Keratinocyte (primary cell): ENCODE measurements around the gene KCNG1. TPM values are rescaled to one million over a fixed set of nuclear protein-coding genes. Genes with fewer than 3 reads are reported as not detected.

Experiments used
- DNase-seq: peaks from one replicate; pipeline ENCODE4 v3.0.0-alpha.2; 2011; ENCODE audit warnings: low read depth, missing footprints, low spot score
- FAIRE-seq: peaks from 2 replicates; lab custom pipeline; 2011; peaks lifted over from hg19 to GRCh38; lab: Jason Lieb, UNC
- H2AFZ ChIP-seq: 2 replicates; pipeline ENCODE4 v1.6.0; 2012; ENCODE audit warnings: low read length, control low read depth, inconsistent platforms; ENCODE audit not compliant: control insufficient read depth
- H3K27ac ChIP-seq: 2 replicates; pipeline ENCODE4 v1.5.1; 2011; ENCODE audit warnings: low read length; ENCODE audit not compliant: control insufficient read depth, insufficient read depth
- H3K27me3 ChIP-seq: 3 replicates; pipeline ENCODE4 v1.6.0; 2011; ENCODE audit warnings: low read length; ENCODE audit not compliant: control insufficient read depth, insufficient read depth; ENCODE audit errors: extremely low read depth
- H3K36me3 ChIP-seq, 2 experiments: 2 replicates in 1 of 2; 3 replicates in 1 of 2; pipeline ENCODE4 v1.5.1; 2011; ENCODE audit warnings: low read length in 2 of 2, mild to moderate bottlenecking in 1 of 2; ENCODE audit not compliant: control insufficient read depth in 2 of 2, insufficient read depth in 2 of 2; ENCODE audit errors: extremely low read depth in 1 of 2
- H3K4me1 ChIP-seq: 3 replicates; pipeline ENCODE4 v1.5.1; 2011; ENCODE audit warnings: low read length; ENCODE audit not compliant: control insufficient read depth, insufficient read depth; ENCODE audit errors: extremely low read depth
- H3K4me2 ChIP-seq: 3 replicates; pipeline ENCODE4 v1.6.0; 2011; ENCODE audit warnings: low read depth, low read length; ENCODE audit not compliant: control insufficient read depth, insufficient read depth; ENCODE audit errors: extremely low read depth
- H3K4me3 ChIP-seq, 3 experiments: fragments of 200-600 bp in 1 of 3; sonication (generic) in 1 of 3; 2 replicates in 2 of 3; 3 replicates in 1 of 3; pipeline ENCODE4 v1.5.1; 2011 to 2016; ENCODE audit warnings: low read length in 3 of 3, mild to moderate bottlenecking in 3 of 3, control low read depth in 2 of 3, inconsistent platforms in 1 of 3, low read depth in 1 of 3, mixed read lengths in 1 of 3, mixed run types in 1 of 3, moderate library complexity in 1 of 3; ENCODE audit not compliant: control insufficient read depth in 2 of 3, insufficient read depth in 2 of 3; ENCODE audit errors: extremely low read depth in 1 of 3
- H3K79me2 ChIP-seq: 2 replicates; pipeline ENCODE4 v1.6.0; 2012; ENCODE audit warnings: low read length; ENCODE audit not compliant: control insufficient read depth, insufficient read depth
- H3K9ac ChIP-seq: 3 replicates; pipeline ENCODE4 v1.6.0; 2011; ENCODE audit warnings: low read length; ENCODE audit not compliant: control insufficient read depth, insufficient read depth; ENCODE audit errors: extremely low read depth
- H3K9me1 ChIP-seq: 3 replicates; pipeline ENCODE4 v1.6.0; 2011; ENCODE audit warnings: low read length; ENCODE audit not compliant: control insufficient read depth, insufficient read depth; ENCODE audit errors: extremely low read depth
- H3K9me3 ChIP-seq: 2 replicates; pipeline ENCODE4 v1.5.1; 2012; ENCODE audit warnings: low read depth, low read length; ENCODE audit not compliant: control insufficient read depth
- H4K20me1 ChIP-seq: 3 replicates; pipeline ENCODE4 v1.6.0; 2011; ENCODE audit warnings: low read length; ENCODE audit not compliant: control insufficient read depth, insufficient read depth; ENCODE audit errors: extremely low read depth
- EZH2 ChIP-seq: IDR thresholded peaks from one replicate; pipeline ENCODE4 v1.6.1; 2012; ENCODE audit warnings: inconsistent platforms, mild to moderate bottlenecking, low read length, moderate library complexity
- dilution Hi-C: fragments of 300-500 bp; cut with MboI; formaldehyde crosslinking; loops from one replicate; pipeline ENCODE4 v1.7.0; 2020; ENCODE audit warnings: low sequenced_read_pairs; ENCODE audit not compliant: extremely low pct_ligation_motif_present
- polyA minus RNA-seq, 3 experiments: library from RNA; depleted of rRNA, polyadenylated mRNA; stranded (reverse); fragments of >200 nt; gene quantifications; 1 replicate in 1 of 3; 2 replicates in 1 of 3; 3 replicates in 1 of 3; pipeline ENCODE4 v1.2.3, GENCODE V29; 2011
- polyA plus RNA-seq, 5 experiments: library from polyadenylated mRNA; depleted of rRNA in 3 of 5; stranded (reverse) in 3 of 5; stranded (forward) in 1 of 5; unstranded in 1 of 5; fragments of >200 nt; gene quantifications; 1 replicate in 1 of 5; 2 replicates in 3 of 5; 3 replicates in 1 of 5; pipeline versions ENCODE4 v1.2.1 to v1.2.3, GENCODE V29; 2011 to 2012; ENCODE audit warnings: missing spikeins in 2 of 5, low read depth in 1 of 5, low replicate concordance in 1 of 5
- TF ChIP-seq, protein P1 (sequence below), 3 experiments: IDR thresholded peaks in 1 of 3; conservative IDR thresholded peaks in 1 of 3; optimal IDR thresholded peaks in 1 of 3; 2 replicates in 2 of 3; 3 replicates in 1 of 3; pipeline versions ENCODE3 to v1.5.1; 2011; ENCODE audit warnings: low read length in 3 of 3, mild to moderate bottlenecking in 3 of 3, moderate library complexity in 2 of 3, control low read depth in 1 of 3, inconsistent platforms in 1 of 3; ENCODE audit not compliant: insufficient read depth in 2 of 3; ENCODE audit errors: extremely low read depth in 1 of 3

Gene KCNG1, protein sequence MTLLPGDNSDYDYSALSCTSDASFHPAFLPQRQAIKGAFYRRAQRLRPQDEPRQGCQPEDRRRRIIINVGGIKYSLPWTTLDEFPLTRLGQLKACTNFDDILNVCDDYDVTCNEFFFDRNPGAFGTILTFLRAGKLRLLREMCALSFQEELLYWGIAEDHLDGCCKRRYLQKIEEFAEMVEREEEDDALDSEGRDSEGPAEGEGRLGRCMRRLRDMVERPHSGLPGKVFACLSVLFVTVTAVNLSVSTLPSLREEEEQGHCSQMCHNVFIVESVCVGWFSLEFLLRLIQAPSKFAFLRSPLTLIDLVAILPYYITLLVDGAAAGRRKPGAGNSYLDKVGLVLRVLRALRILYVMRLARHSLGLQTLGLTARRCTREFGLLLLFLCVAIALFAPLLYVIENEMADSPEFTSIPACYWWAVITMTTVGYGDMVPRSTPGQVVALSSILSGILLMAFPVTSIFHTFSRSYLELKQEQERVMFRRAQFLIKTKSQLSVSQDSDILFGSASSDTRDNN
- polyA plus RNA-seq = 2.3 to 4.6 TPM (median 2.5 TPM) in 3 replicates
- 12.0 TPM for polyA plus RNA-seq (2011; ENCODE audit: low read depth)
- 3.1 and 4.9 TPM in 2 replicates for polyA plus RNA-seq (2011; cell fraction: cytosol; rRNA removed)
- 3.8 and 4.3 TPM in 2 replicates for polyA plus RNA-seq (2011; cell fraction: nucleus; rRNA removed)
- polyA plus RNA-seq (2012; ENCODE audit: low replicate concordance) = 2.7 and 24.5 TPM in 2 replicates
- polyA minus RNA-seq = 1.7 to 3.1 TPM (median 3.0 TPM) in 3 replicates
- polyA minus RNA-seq (2011; cell fraction: cytosol; rRNA and poly(A)+ RNA removed) = 11.9 TPM
- 1.5 and 3.2 TPM in 2 replicates for polyA minus RNA-seq (2011; cell fraction: nucleus; rRNA and poly(A)+ RNA removed)

DNA sequence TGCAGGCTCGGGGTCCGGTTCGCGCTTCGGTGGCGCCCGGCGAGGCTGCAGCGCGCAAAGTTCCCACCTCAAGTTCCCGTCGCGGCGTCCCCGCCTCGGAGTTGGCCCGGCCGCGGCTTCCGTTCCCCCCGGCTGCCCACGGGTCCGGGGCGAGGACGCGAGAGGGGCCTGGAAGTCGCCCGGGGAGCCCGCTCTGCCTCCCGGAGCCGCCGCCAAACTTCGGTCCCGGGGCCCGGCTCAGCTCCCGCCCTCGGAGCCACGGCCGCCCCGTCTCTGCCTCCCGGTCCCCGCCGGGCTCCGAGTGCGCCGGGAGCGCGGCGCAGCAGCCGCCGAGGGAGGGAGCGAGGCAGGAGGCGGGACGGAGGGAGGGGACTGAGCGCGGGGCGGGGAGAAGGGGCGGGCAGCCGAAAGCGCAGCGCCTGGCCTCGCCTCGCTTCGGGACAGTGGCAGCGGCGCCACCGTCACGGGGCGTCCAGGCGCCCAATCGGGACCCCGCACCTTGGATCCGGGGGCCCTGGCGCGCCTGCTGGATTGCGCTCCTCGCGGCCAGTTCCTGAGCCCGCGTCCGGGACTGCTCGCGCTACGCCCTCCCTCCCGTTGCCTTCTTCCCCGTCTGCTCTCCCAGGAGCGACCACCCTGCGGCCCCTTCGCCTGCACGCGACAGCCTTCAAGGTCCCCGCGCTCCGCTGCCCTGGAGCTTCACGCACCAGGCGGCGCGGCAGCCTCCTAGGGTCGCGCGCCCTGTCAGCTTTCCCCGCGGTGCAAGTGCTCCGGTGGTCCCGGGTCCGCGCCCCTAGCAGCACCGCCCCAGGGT lies at the start of gene KCNG1:
Gene KCNG1, minus strand, starts transcription at position 305 of the 814 bp plus-strand sequence. CDS start 12,769 bp downstream, outside the sequence.
- Histone ChIP-seq H3K9me1 (peaks cover 3% of the 10 kb centered on the region), H3K4me1 (peaks cover 17% of the 10 kb centered on the region), H3K4me2 (peak within 1 kb of the TSS; percentile 79), H4K20me1 (no peaks in the 10 kb centered on the region), H3K36me3 (no peaks in the 10 kb centered on the region), H3K79me2 (no peaks in the 10 kb centered on the region), H3K9ac (peak within 1 kb of the TSS; percentile 65), H3K27ac (no peak within 1 kb of the TSS), H3K4me3 (peak within 1 kb of the TSS; percentile 64 to 66 (median 64)), H3K27me3 (peaks cover 36% of the 10 kb centered on the region), H2AFZ (peak within 1 kb of the TSS; percentile 69), H3K9me3 (no peaks in the 10 kb centered on the region)
- dilution Hi-C loops = no loop called here
- TF ChIP-seq, protein P1, sequence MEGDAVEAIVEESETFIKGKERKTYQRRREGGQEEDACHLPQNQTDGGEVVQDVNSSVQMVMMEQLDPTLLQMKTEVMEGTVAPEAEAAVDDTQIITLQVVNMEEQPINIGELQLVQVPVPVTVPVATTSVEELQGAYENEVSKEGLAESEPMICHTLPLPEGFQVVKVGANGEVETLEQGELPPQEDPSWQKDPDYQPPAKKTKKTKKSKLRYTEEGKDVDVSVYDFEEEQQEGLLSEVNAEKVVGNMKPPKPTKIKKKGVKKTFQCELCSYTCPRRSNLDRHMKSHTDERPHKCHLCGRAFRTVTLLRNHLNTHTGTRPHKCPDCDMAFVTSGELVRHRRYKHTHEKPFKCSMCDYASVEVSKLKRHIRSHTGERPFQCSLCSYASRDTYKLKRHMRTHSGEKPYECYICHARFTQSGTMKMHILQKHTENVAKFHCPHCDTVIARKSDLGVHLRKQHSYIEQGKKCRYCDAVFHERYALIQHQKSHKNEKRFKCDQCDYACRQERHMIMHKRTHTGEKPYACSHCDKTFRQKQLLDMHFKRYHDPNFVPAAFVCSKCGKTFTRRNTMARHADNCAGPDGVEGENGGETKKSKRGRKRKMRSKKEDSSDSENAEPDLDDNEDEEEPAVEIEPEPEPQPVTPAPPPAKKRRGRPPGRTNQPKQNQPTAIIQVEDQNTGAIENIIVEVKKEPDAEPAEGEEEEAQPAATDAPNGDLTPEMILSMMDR (optimal IDR thresholded peaks at IDR 0.05 in 1 of 3, IDR thresholded peaks at IDR 0.05 in 1 of 3, conservative IDR thresholded peaks at IDR 0.05 in 1 of 3; ENCODE audit: extremely low read depth in 1 of 3, insufficient read depth in 2 of 3, low read length in 3 of 3) = no peak
- no peak for TF ChIP-seq EZH2
- DNase-seq (no peak), FAIRE-seq (peak; percentile 9)

DNA sequence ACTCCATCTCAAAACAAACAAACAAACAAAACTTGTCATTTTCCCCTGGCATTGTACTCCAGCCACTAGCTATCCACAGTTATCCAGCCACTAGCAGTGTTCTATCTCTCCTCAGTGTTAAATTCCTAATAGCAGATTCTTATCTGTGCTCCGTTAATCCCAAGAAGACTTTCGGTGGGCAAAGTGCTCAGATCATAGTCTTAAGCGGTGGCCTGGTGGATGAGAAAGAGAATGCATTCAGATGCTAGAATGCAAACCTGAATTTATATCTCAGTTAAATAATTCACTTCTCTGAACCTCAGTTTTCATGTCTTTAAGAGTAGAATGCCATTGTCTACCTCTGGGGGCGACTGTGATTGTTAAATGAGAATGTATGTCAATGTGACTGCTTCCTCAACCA lies 47.7 kb upstream of the KCNG1 start:
- dilution Hi-C loops = no loop called here
- Histone ChIP-seq H3K27ac (no peak overlapping the region), H3K36me3 (no peaks in the 10 kb centered on the region), H3K4me3 (no peak overlapping the region), H2AFZ (no peak overlapping the region), H3K27me3 (peaks cover 3% of the 10 kb centered on the region), H3K79me2 (no peaks in the 10 kb centered on the region), H3K9ac (no peak overlapping the region), H4K20me1 (no peaks in the 10 kb centered on the region), H3K4me2 (no peak overlapping the region), H3K4me1 (no peaks in the 10 kb centered on the region), H3K9me1 (no peaks in the 10 kb centered on the region), H3K9me3 (no peaks in the 10 kb centered on the region)
- TF ChIP-seq EZH2 = no peak
- TF ChIP-seq, protein P1 (optimal IDR thresholded peaks at IDR 0.05 in 1 of 3, IDR thresholded peaks at IDR 0.05 in 1 of 3, conservative IDR thresholded peaks at IDR 0.05 in 1 of 3; ENCODE audit: extremely low read depth in 1 of 3, insufficient read depth in 2 of 3, low read length in 3 of 3) = no peak
- FAIRE-seq (no peak), DNase-seq (no peak)
